T-cell (primary cell): Measurements from ENCODE around the gene RUNX1. TPM values are rescaled to one million over a fixed set of nuclear protein-coding genes. Genes with fewer than 3 reads are reported as not detected.
"Not testable (repeated sequence)": the region's sequence is repeated elsewhere in the genome, so short reads cannot be mapped to it uniquely, and the experiment has no call there.

Experiments
- ATAC-seq, 4 experiments: fragments of 200-7000 bp in 3 of 4; fragments of 150-1000 bp in 1 of 4; cut with Tn5 transposase; replicated peaks in 1 of 4; 1 replicate in 3 of 4; 2 replicates in 1 of 4; pipeline ENCODE4 v1.10.0; 2021; ENCODE audit warnings: moderate library complexity in 3 of 4, mild to moderate bottlenecking in 2 of 4, moderate number of reproducible peaks in 1 of 4
- CTCF ChIA-PET, 2 donors: fragments of 300-600 bp; sonication (Branson Sonifier 250); formaldehyde crosslinking; loops; one replicate each; lab custom pipeline; 2022; ENCODE audit warnings: antibody characterized with exemption in 2 of 2; lab: Charles Lee
- POLR2A ChIA-PET, 2 donors: fragments of 300-600 bp; sonication (Branson Sonifier 250); formaldehyde crosslinking; loops; one replicate each; lab custom pipeline; 2022; ENCODE audit warnings: antibody characterized with exemption in 2 of 2; lab: Charles Lee
- DNase-seq, 35 experiments: peaks; one replicate each; pipeline versions ENCODE4 v3.0.0 to v3.0.0-alpha.2; 2013 to 2023
- H3K27ac ChIP-seq: one replicate; pipeline ENCODE4 v1.5.1; 2013; ENCODE audit warnings: low read length
- H3K27me3 ChIP-seq, 2 experiments: replicated peaks in 1 of 2; 1 replicate in 1 of 2; 2 replicates in 1 of 2; pipeline versions ENCODE4 v1.6.1 to v1.7.0; 2013; ENCODE audit warnings: low read length in 1 of 2, mixed read lengths in 1 of 2; ENCODE audit not compliant: control insufficient read depth in 2 of 2, insufficient read depth in 2 of 2; ENCODE audit errors: extremely low read depth in 1 of 2
- H3K36me3 ChIP-seq, 2 donors: 1 replicate in 1 of 2; 2 replicates in 1 of 2; pipeline versions ENCODE4 v1.6.1 to v1.7.0; 2013; ENCODE audit warnings: low read length in 1 of 2; ENCODE audit not compliant: control insufficient read depth in 2 of 2, insufficient read depth in 1 of 2; ENCODE audit errors: extremely low read depth in 1 of 2
- H3K4me1 ChIP-seq, 2 experiments: 1 replicate in 1 of 2; 2 replicates in 1 of 2; pipeline versions ENCODE4 v1.6.1 to v1.7.0; 2013; ENCODE audit warnings: low read length in 2 of 2, mixed read lengths in 1 of 2; ENCODE audit not compliant: insufficient read depth in 2 of 2, control insufficient read depth in 1 of 2; ENCODE audit errors: extremely low read depth in 1 of 2
- H3K4me3 ChIP-seq, 2 donors: 1 replicate in 1 of 2; 2 replicates in 1 of 2; pipeline versions ENCODE4 v1.5.1 to v1.7.0; 2013; ENCODE audit warnings: mild to moderate bottlenecking in 2 of 2, low read length in 1 of 2, moderate library complexity in 1 of 2; ENCODE audit not compliant: control insufficient read depth in 1 of 2; ENCODE audit errors: extremely low read depth in 1 of 2
- H3K9me3 ChIP-seq: 2 replicates; pipeline ENCODE4 v1.7.0; 2013
- H3K27ac Mint-ChIP-seq, 2 donors: one replicate each; pipeline ENCODE4 v1.8.0; 2020 to 2021; ENCODE audit warnings: mild to moderate bottlenecking in 2 of 2, mixed read lengths in 2 of 2
- H3K27me3 Mint-ChIP-seq, 2 donors: one replicate each; pipeline ENCODE4 v1.8.0; 2021 to 2022; ENCODE audit warnings: mixed read lengths in 2 of 2
- H3K36me3 Mint-ChIP-seq: one replicate; pipeline ENCODE4 v1.8.0; 2021; ENCODE audit warnings: mixed read lengths
- H3K4me1 Mint-ChIP-seq, 3 donors: one replicate each; pipeline ENCODE4 v1.8.0; 2020 to 2022; ENCODE audit warnings: mixed read lengths in 3 of 3, mild to moderate bottlenecking in 1 of 3
- H3K4me3 Mint-ChIP-seq, 3 donors: one replicate each; pipeline ENCODE4 v1.8.0; 2020 to 2022; ENCODE audit warnings: mild to moderate bottlenecking in 3 of 3, mixed read lengths in 3 of 3, moderate library complexity in 3 of 3
- H3K9me3 Mint-ChIP-seq, 3 donors: one replicate each; pipeline ENCODE4 v1.8.0; 2020 to 2022; ENCODE audit warnings: mixed read lengths in 3 of 3
- WGBS: methylation state at CpG from one replicate; pipeline ENCODE4 v1.1.5; 2013; ENCODE audit warnings: missing lambda C conversion rate; ENCODE audit not compliant: insufficient coverage; 5-methylcytosine and 5-hydroxymethylcytosine counted together
- total RNA-seq, 35 experiments: library from RNA in 6 of 35; stranded (reverse) in 6 of 35; fragments of 120-200 nt in 1 of 35; gene quantifications; one replicate each; pipeline versions ENCODE4 v1.2.1 to v1.2.4 and lab custom pipeline; 2013 to 2026

RUNX1 gene
- total RNA-seq, 5 donors from 2014 or later (not counting 1 experiment from before 2014, with no cell fraction given): 87.0 to 117 (median 104) TPM

DNA sequence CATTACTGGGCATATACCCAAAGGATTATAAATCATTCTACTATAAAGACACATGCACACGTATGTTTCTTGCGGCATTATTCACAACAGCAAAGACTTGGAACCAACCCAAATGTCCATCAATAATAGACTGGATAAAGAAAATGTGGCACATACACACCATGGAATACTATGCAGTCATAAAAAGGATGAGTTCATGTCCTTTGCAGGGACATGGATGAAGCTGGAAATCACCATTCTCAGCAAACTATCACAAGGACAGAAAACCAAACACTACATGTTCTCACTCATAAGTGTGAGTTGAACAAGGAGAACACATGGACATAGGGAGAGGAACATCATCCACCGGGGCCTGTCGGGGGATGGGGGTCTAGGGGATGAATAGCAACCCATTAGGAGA, 97.2 kb downstream of the RUNX1 start:
- no CpG with 5 or more reads among the region's 4 CpGs for WGBS
- CTCF ChIA-PET: not testable (repeated sequence)
- peaks cover 82 to 90% (median 83%) of the 10 kb centered on the region in 3 donors for H3K4me1 Mint-ChIP-seq

DNA sequence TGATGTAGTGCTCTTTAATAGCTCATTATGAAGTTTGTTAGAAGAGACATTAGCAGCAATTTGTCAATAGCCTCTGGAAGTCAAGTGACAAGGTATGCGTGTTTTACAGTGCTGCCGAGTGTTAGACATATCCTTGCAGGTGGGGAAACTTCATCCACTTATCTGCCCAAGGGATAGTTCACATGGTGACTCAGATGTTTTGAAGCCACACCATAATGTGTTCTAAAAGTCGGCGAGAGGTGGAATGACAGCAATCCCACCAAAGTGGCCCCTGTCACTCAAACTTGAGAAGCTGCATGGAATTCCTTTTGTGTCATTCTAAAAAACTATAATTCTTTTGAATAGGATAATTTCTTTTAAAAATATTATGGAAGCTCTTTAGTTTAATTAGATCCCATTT, 98.1 kb downstream of the RUNX1 start:
- ATAC-seq (no peak), DNase-seq (no peak)
- Mint-ChIP-seq H3K36me3 (peaks cover 29% of the 10 kb centered on the region), H3K27me3 (no peaks in the 10 kb centered on the region), H3K9me3 (peaks cover 0 to 3% (median 0%) of the 10 kb centered on the region in 3 donors), H3K4me1 (peaks cover 83 to 90% (median 83%) of the 10 kb centered on the region in 3 donors), H3K27ac (no peak overlapping the region), H3K4me3 (no peak overlapping the region)
- Histone ChIP-seq H3K27me3 (no peaks in the 10 kb centered on the region), H3K36me3 (peaks cover 0 to 5% of the 10 kb centered on the region in 2 donors), H3K9me3 (no peaks in the 10 kb centered on the region), H3K4me1 (peaks cover 30 to 45% of the 10 kb centered on the region in 2 experiments), H3K27ac (no peak overlapping the region), H3K4me3 (no peak overlapping the region)
- CTCF ChIA-PET: no interaction called here
- POLR2A ChIA-PET: interaction anchor here in 1 of 2 donors (0.7 to 0.9 kb wide), 3 partner anchors 8 to 32 kb away, joined by 3 to 4 read pairs (median 4); no protein-coding TSS in a partner anchor
- no CpG with 5 or more reads among the region's 4 CpGs for WGBS

More for the DNA sequence above, 97.2 kb downstream of the RUNX1 start:
- POLR2A ChIA-PET, DNase-seq, H3K9me3 ChIP-seq, H3K27me3 ChIP-seq, H3K9me3 Mint-ChIP-seq, H3K27me3 Mint-ChIP-seq, ATAC-seq, H3K4me3 ChIP-seq, H3K4me3 Mint-ChIP-seq, H3K36me3 ChIP-seq, H3K27ac ChIP-seq: not testable (repeated sequence)
- Mint-ChIP-seq H3K27ac (peak overlapping the region in 1 of 2 donors; percentile 4), H3K36me3 (peaks cover 34% of the 10 kb centered on the region)
- H3K4me1 ChIP-seq: peaks cover 23 to 36% of the 10 kb centered on the region in 2 experiments

DNA sequence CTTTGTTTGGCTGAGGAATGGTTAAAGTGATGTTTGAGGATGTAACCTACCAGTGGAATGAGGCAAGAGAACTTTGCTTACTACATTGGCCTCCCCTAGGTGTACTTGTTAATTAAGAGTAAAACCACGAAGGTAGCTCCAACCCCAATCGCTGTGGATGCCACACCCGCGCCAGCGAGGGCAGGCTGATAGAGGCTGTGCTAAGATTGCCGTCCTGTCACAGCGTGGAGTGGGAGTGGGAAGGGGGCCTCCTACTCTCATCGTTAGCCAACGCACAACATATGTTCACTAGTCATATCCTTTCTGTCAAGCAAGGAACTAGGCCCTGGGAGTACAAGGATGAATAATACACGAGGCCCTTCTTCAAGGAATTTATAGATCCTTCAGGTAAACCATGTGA, 99.6 kb downstream of the RUNX1 start:
- Mint-ChIP-seq H3K36me3 (peaks cover 27% of the 10 kb centered on the region), H3K27ac (peak overlapping the region; percentile 9 to 32), H3K27me3 (no peaks in the 10 kb centered on the region), H3K4me1 (peaks cover 83 to 90% (median 84%) of the 10 kb centered on the region in 3 donors), H3K4me3 (peak overlapping the region in 1 of 3 donors; percentile 0), H3K9me3 (no peaks in the 10 kb centered on the region)
- 45% methylated on average over 2 of the region's 10 CpGs for WGBS
- Histone ChIP-seq H3K27ac (no peak overlapping the region), H3K4me1 (peaks cover 38 to 46% of the 10 kb centered on the region in 2 experiments), H3K9me3 (no peaks in the 10 kb centered on the region), H3K4me3 (no peak overlapping the region), H3K27me3 (no peaks in the 10 kb centered on the region), H3K36me3 (peaks cover 0 to 5% of the 10 kb centered on the region in 2 donors)
- CTCF ChIA-PET: interaction anchor here in 1 of 2 donors (1.5 kb wide), 1 partner anchor 25 kb away, joined by 4 read pairs; no protein-coding TSS in a partner anchor
- POLR2A ChIA-PET: no interaction called here
- ATAC-seq (no peak), DNase-seq (no peak)

- ChIA-PET CTCF (interaction anchor here in 1 of 2 donors (1.5 kb wide), 1 partner anchor 25 kb away, joined by 4 read pairs; no protein-coding TSS in a partner anchor), POLR2A (interaction anchor here in 1 of 2 donors (0.6 kb wide), 1 partner anchor 11 kb away, joined by 4 read pairs; no protein-coding TSS in a partner anchor)
- no peak overlapping the region for H3K4me3 Mint-ChIP-seq
These were observed 100.1 kb downstream of the RUNX1 start for GRCh38 chr21:34949030-34949429.

GRCh38 chr21:34948157-34948556, 100.9 kb downstream of the RUNX1 start:
- no peak overlapping the region for H3K4me3 Mint-ChIP-seq
- H3K4me1 Mint-ChIP-seq: peaks cover 81 to 90% (median 84%) of the 10 kb centered on the region in 3 donors
- ChIA-PET CTCF (interaction anchor here in 1 of 2 donors (1.1 to 1.5 kb wide), 2 partner anchors 14 to 26 kb away, joined by 3 to 4 read pairs; no protein-coding TSS in a partner anchor), POLR2A (interaction anchor here in 1 of 2 donors (0.6 to 0.8 kb wide), 2 partner anchors 45 to 157 kb away, joined by 3 read pairs; no protein-coding TSS in a partner anchor)
- Histone ChIP-seq H3K4me1 (peaks cover 41% of the 10 kb centered on the region in 2 experiments), H3K27ac (no peak overlapping the region), H3K36me3 (peaks cover 0 to 5% of the 10 kb centered on the region in 2 donors), H3K4me3 (no peak overlapping the region), H3K27me3 (no peaks in the 10 kb centered on the region), H3K9me3 (no peaks in the 10 kb centered on the region)
- peaks cover 26% of the 10 kb centered on the region for H3K36me3 Mint-ChIP-seq
- no peaks in the 10 kb centered on the region for H3K9me3 Mint-ChIP-seq
- no CpG with 5 or more reads among the region's 5 CpGs for WGBS
- H3K27ac Mint-ChIP-seq: peak overlapping the region; percentile 47 to 63
- DNase-seq (no peak), ATAC-seq (no peak)
- no peaks in the 10 kb centered on the region for H3K27me3 Mint-ChIP-seq

More at GRCh38 chr21:34949030-34949429, 100.1 kb downstream of the RUNX1 start:
- H3K4me3 ChIP-seq: no peak overlapping the region
- ATAC-seq: no peak
- Mint-ChIP-seq H3K4me1 (peaks cover 83 to 90% (median 84%) of the 10 kb centered on the region in 3 donors), H3K27ac (peak overlapping the region; percentile 9 to 41), H3K9me3 (no peaks in the 10 kb centered on the region), H3K27me3 (no peaks in the 10 kb centered on the region), H3K36me3 (peaks cover 26% of the 10 kb centered on the region)
- H3K27ac ChIP-seq: no peak overlapping the region
- no peaks in the 10 kb centered on the region for H3K27me3 ChIP-seq
- peaks cover 40 to 45% of the 10 kb centered on the region in 2 experiments for H3K4me1 ChIP-seq
- H3K36me3 ChIP-seq: peaks cover 0 to 5% of the 10 kb centered on the region in 2 donors
- DNase-seq: no peak
- no CpG with 5 or more reads among the region's 4 CpGs for WGBS
- no peaks in the 10 kb centered on the region for H3K9me3 ChIP-seq

DNA sequence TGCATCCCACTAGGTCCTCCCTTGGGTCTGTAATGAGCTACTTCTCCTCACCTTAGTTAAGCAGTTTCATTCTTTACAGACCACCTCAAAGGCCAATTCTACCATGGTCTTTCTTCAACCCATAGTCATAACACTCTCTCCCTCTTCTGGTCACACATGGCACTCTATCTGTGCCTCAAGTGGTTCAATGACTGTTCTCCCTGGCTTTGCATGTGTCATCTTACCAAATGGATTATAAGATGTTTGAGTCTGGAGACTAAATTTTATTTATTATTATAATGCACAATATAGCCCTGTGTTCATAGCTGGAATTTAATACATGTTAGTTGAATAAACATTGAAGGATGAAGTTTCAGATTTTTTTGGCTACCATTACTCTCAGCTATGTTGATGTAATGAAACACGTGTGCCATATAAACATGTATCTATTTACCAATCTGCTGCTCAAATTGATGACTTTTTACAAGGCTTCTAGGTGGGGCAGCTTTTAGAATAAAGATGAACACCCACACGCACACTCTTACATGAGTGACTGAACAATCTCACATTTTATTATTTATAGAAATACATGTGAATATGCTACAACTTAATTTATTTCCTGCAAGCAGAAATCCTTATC, 102.1 kb downstream of the RUNX1 start:
- ChIA-PET POLR2A (interaction anchor here in 1 of 2 donors (0.5 kb wide), 1 partner anchor 10 kb away, joined by 4 read pairs; no protein-coding TSS in a partner anchor), CTCF (interaction anchor here (0.5 to 1.5 kb wide), 8 partner anchors 11 to 99 kb away, joined by 3 to 5 read pairs (median 3); no protein-coding TSS in a partner anchor)
- Histone ChIP-seq H3K4me1 (peaks cover 40 to 44% of the 10 kb centered on the region in 2 experiments), H3K27ac (no peak overlapping the region), H3K27me3 (no peaks in the 10 kb centered on the region), H3K4me3 (no peak overlapping the region), H3K36me3 (peaks cover 0 to 9% of the 10 kb centered on the region in 2 donors), H3K9me3 (no peaks in the 10 kb centered on the region)
- Mint-ChIP-seq H3K36me3 (peaks cover 25% of the 10 kb centered on the region), H3K27ac (peak overlapping the region; percentile 81 to 82), H3K4me3 (no peak overlapping the region), H3K4me1 (peaks cover 84 to 92% (median 87%) of the 10 kb centered on the region in 3 donors), H3K27me3 (no peaks in the 10 kb centered on the region), H3K9me3 (no peaks in the 10 kb centered on the region)
- peak in 2 of 4 experiments; percentile 8 to 24 for ATAC-seq
- WGBS: no CpG with 5 or more reads among the region's 2 CpGs
- no peak for DNase-seq
